Sciatic nerve (tissue), 2 donors: ENCODE measurements around the gene PIBF1. TPM values are rescaled to one million over a fixed set of nuclear protein-coding genes. Genes with fewer than 3 reads are reported as not detected.
A peak's percentile ranks its signal among the peaks of the same experiment; 100 is the strongest.

Source experiments
- ATAC-seq: fragments of 200-7000 bp; cut with Tn5 transposase; one replicate; pipeline ENCODE4 v1.9.1; 2020; ENCODE audit warnings: mild to moderate bottlenecking, moderate library complexity
- DNase-seq: peaks from one replicate; pipeline ENCODE4 v3.0.0-alpha.2; 2020; ENCODE audit warnings: low spot score
- intact Hi-C: fragments of 100-400 bp; cut with DNase I; formaldehyde crosslinking; loops from one replicate; pipeline ENCODE4 v1.14.2; 2022
- total RNA-seq: library from RNA; stranded (reverse); fragmentation: NEBNext Ultra II Directional; extraction: Animal tissue kit (Norgen Biotek cat#: 25700); gene quantifications from one replicate; pipeline ENCODE4 v1.2.1, GENCODE V29; 2021
- donor health status: DM: no; HTN: no; CAD: no.
- donor health status: DM: no; HTN: no; CAD: no.

Gene PIBF1
- total RNA-seq, 1 donor from 2014 or later, result 36.1 TPM

GRCh38 chr13:73054712-73055111, 272.8 kb downstream of the PIBF1 start:
- DNase-seq, result no peak
- intact Hi-C loops, result no loop called here
- ATAC-seq, result no peak

- intact Hi-C loops, result no loop called here
- no peak for DNase-seq
- no peak for ATAC-seq
Measured at GRCh38 chr13:73055813-73056564, 274.1 kb downstream of the PIBF1 start.

- intact Hi-C loops, result no loop called here
- no peak for DNase-seq
- no peak for ATAC-seq
Measured at GRCh38 chr13:73056565-73056962, 274.6 kb downstream of the PIBF1 start.

GRCh38 chr13:73057284-73058063, 275.5 kb downstream of the PIBF1 start:
- intact Hi-C loops, result no loop called here
- ATAC-seq (no peak), DNase-seq (no peak)

GRCh38 chr13:73058064-73058313, 276.1 kb downstream of the PIBF1 start:
- DNase-seq, result no peak
- ATAC-seq, result no peak
- intact Hi-C loops, result no loop called here

- ATAC-seq, result no peak
- intact Hi-C loops, result no loop called here
Measured at GRCh38 chr13:73058432-73058735, 276.5 kb downstream of the PIBF1 start.

GRCh38 chr13:73058736-73059459, 277.0 kb downstream of the PIBF1 start, which contains the start of gene KLF5:
KLF5 (plus strand) TSS chr13:73059005; CDS start chr13:73059328, 323 bp downstream.
- intact Hi-C loops, result no loop called here

More at GRCh38 chr13:73058432-73058735, 276.5 kb downstream of the PIBF1 start:
- no peak for DNase-seq

GRCh38 chr13:73059460-73060250, 277.7 kb downstream of the PIBF1 start:
- ATAC-seq, result peak; percentile 43
- intact Hi-C loops, result no loop called here
- peak; percentile 72 for DNase-seq

More at GRCh38 chr13:73058736-73059459, 277.0 kb downstream of the PIBF1 start, which contains the start of gene KLF5:
- ATAC-seq (peak; percentile 98), DNase-seq (peak; percentile 99)

- DNase-seq, result no peak
- ATAC-seq, result no peak
- intact Hi-C loops, result no loop called here
Measured at GRCh38 chr13:73060251-73061160, 278.6 kb downstream of the PIBF1 start.

GRCh38 chr13:73061473-73061872, 279.5 kb downstream of the PIBF1 start:
- no peak for DNase-seq
- ATAC-seq, result no peak
- intact Hi-C loops, result no loop called here

GRCh38 chr13:73061876-73062275, 279.9 kb downstream of the PIBF1 start:
- DNase-seq (no peak), ATAC-seq (no peak)
- intact Hi-C loops, result no loop called here

- ATAC-seq (no peak), DNase-seq (no peak)
- intact Hi-C loops, result no loop called here
Measured at GRCh38 chr13:73062468-73062867, 280.5 kb downstream of the PIBF1 start.

- intact Hi-C loops, result no loop called here
- DNase-seq, result no peak
- ATAC-seq, result no peak
Measured at GRCh38 chr13:73063166-73063565, 281.2 kb downstream of the PIBF1 start.

GRCh38 chr13:73065036-73065435, 283.1 kb downstream of the PIBF1 start:
- intact Hi-C loops, result no loop called here
- ATAC-seq (no peak), DNase-seq (no peak)

GRCh38 chr13:73065665-73066340, 283.9 kb downstream of the PIBF1 start:
- no peak for ATAC-seq
- intact Hi-C loops, result no loop called here
- DNase-seq, result no peak
